GM21447 (cell line): ENCODE measurements around the gene IRGM.

Source experiments
- ATAC-seq: cut with Tn5 transposase; IDR thresholded peaks from one replicate; pipeline ENCODE4 v1.9.1; 2021; ENCODE audit not compliant: unreplicated experiment

Gene IRGM

GRCh38 chr5:150895431-150896428, 49.4 kb downstream of the IRGM start:
- no peak for ATAC-seq
